UCSD-AML1 (cell line): Measurements from ENCODE around the gene NCOA7.
"Not testable (repeated sequence)": the region's sequence is repeated elsewhere in the genome, so short reads cannot be mapped to it uniquely, and the experiment has no call there.

Experiments used
- DNase-seq: peaks from one replicate; lab custom pipeline; 2025; ENCODE audit not compliant: unreplicated experiment; lab: John Stamatoyannopoulos, UW

Gene NCOA7

GRCh38 chr6:125791151-125791819, 525 bp downstream of the NCOA7 start:
- peak; percentile 30 for DNase-seq

GRCh38 chr6:125791820-125792165, 1.0 kb downstream of the NCOA7 start:
- no peak for DNase-seq

GRCh38 chr6:125792172-125792571, 1.4 kb downstream of the NCOA7 start:
- DNase-seq = no peak

- no peak for DNase-seq
Observed at GRCh38 chr6:125792680-125793079, 1.9 kb downstream of the NCOA7 start.

- DNase-seq = no peak
Observed at GRCh38 chr6:125793280-125793679, 2.5 kb downstream of the NCOA7 start.

- DNase-seq = no peak
Observed at GRCh38 chr6:125793863-125794262, 3.1 kb downstream of the NCOA7 start.

- DNase-seq = no peak
Observed at GRCh38 chr6:125794342-125795137, 3.8 kb downstream of the NCOA7 start.

GRCh38 chr6:125795301-125795700, 4.5 kb downstream of the NCOA7 start:
- DNase-seq = no peak

- no peak for DNase-seq
Observed at GRCh38 chr6:125797120-125797885, 6.5 kb downstream of the NCOA7 start.

GRCh38 chr6:125797886-125798444, 7.2 kb downstream of the NCOA7 start:
- no peak for DNase-seq

- DNase-seq = no peak
Observed at GRCh38 chr6:125798734-125799508, 8.2 kb downstream of the NCOA7 start.

GRCh38 chr6:125802383-125802782, 11.6 kb downstream of the NCOA7 start:
- DNase-seq = no peak

- DNase-seq = peak; percentile 9
Observed at GRCh38 chr6:125802943-125803377, 12.2 kb downstream of the NCOA7 start.

GRCh38 chr6:125804264-125804663, 13.5 kb downstream of the NCOA7 start:
- DNase-seq = no peak

- DNase-seq = not testable (repeated sequence)
Observed at GRCh38 chr6:125804866-125805425, 14.2 kb downstream of the NCOA7 start.

- no peak for DNase-seq
Observed at GRCh38 chr6:125806813-125807212, 16.1 kb downstream of the NCOA7 start.

- no peak for DNase-seq
Observed at GRCh38 chr6:125807293-125807692, 16.5 kb downstream of the NCOA7 start.

GRCh38 chr6:125808060-125808459, 17.3 kb downstream of the NCOA7 start:
- DNase-seq = peak; percentile 10

- no peak for DNase-seq
Observed at GRCh38 chr6:125808591-125808990, 17.8 kb downstream of the NCOA7 start.

- no peak for DNase-seq
Observed at GRCh38 chr6:125809570-125810170, 18.9 kb downstream of the NCOA7 start.
